Natural killer cell (primary cell): Measurements from ENCODE around the gene PLOD1. TPM values are rescaled to one million over a fixed set of nuclear protein-coding genes. Genes with fewer than 3 reads are reported as not detected.
"Not testable (repeated sequence)": the region's sequence is repeated elsewhere in the genome, so short reads cannot be mapped to it uniquely, and the experiment has no call there.

Experiments
- ATAC-seq, 3 donors: fragments of 150-1000 bp in 2 of 3; fragments of 200-7000 bp in 1 of 3; cut with Tn5 transposase; 1 replicate in 1 of 3; 2 replicates in 2 of 3; pipeline ENCODE4 v1.10.0; 2021; ENCODE audit warnings: mild to moderate bottlenecking in 2 of 3, moderate library complexity in 2 of 3
- DNase-seq, 2 donors: peaks; one replicate each; pipeline versions ENCODE4 v3.0.0 to v3.0.0-alpha.2; 2013 to 2021; ENCODE audit warnings: mixed read lengths in 1 of 2
- H3K27ac ChIP-seq: one replicate; pipeline ENCODE4 v1.5.1; 2013; ENCODE audit warnings: mild to moderate bottlenecking, low read length
- H3K27me3 ChIP-seq: one replicate; pipeline ENCODE4 v1.6.1; 2013; ENCODE audit warnings: low read length; ENCODE audit not compliant: control insufficient read depth, insufficient read depth
- H3K36me3 ChIP-seq: one replicate; pipeline ENCODE4 v1.6.1; 2013; ENCODE audit warnings: low read length; ENCODE audit not compliant: control insufficient read depth, insufficient read depth
- H3K4me1 ChIP-seq: one replicate; pipeline ENCODE4 v1.6.1; 2013; ENCODE audit warnings: low read length; ENCODE audit not compliant: control insufficient read depth, insufficient read depth
- H3K4me3 ChIP-seq: one replicate; pipeline ENCODE4 v1.5.1; 2013; ENCODE audit warnings: low read length
- H3K9me3 ChIP-seq: one replicate; pipeline ENCODE4 v1.6.1; 2013; ENCODE audit warnings: low read length; ENCODE audit not compliant: control insufficient read depth, insufficient read depth
- H3K27ac Mint-ChIP-seq, 2 donors: one replicate each; pipeline ENCODE4 v1.8.0; 2022; ENCODE audit warnings: mild to moderate bottlenecking in 2 of 2, mixed read lengths in 2 of 2, moderate library complexity in 1 of 2
- H3K27me3 Mint-ChIP-seq, 2 donors: one replicate each; pipeline ENCODE4 v1.8.0; 2022; ENCODE audit warnings: low read depth in 2 of 2, mixed read lengths in 2 of 2
- H3K36me3 Mint-ChIP-seq: one replicate; pipeline ENCODE4 v1.8.0; 2022; ENCODE audit warnings: mixed read lengths
- H3K4me1 Mint-ChIP-seq, 2 donors: one replicate each; pipeline ENCODE4 v1.8.0; 2022; ENCODE audit warnings: mixed read lengths in 2 of 2
- H3K4me3 Mint-ChIP-seq: one replicate; pipeline ENCODE4 v1.8.0; 2022; ENCODE audit warnings: mild to moderate bottlenecking, moderate library complexity, mixed read lengths
- H3K9me3 Mint-ChIP-seq, 2 donors: one replicate each; pipeline ENCODE4 v1.8.0; 2022; ENCODE audit warnings: mixed read lengths in 2 of 2
- CTCF ChIP-seq: fragments of 200-600 bp; IDR thresholded peaks from one replicate; pipeline ENCODE4 v1.8.0; 2022; ENCODE audit warnings: antibody characterized with exemption
- WGBS: methylation state at CpG from one replicate; pipeline ENCODE4 v1.1.7; 2013; ENCODE audit warnings: missing lambda C conversion rate; ENCODE audit not compliant: insufficient coverage; 5-methylcytosine and 5-hydroxymethylcytosine counted together
- intact Hi-C: fragments of 100-400 bp; cut with micrococcal nuclease; formaldehyde crosslinking; loops from one replicate; pipeline ENCODE4 v1.14.2; 2022
- total RNA-seq, 4 donors: library from RNA; stranded (reverse); fragments of 120-200 nt in 1 of 4; gene quantifications; one replicate each; pipeline versions ENCODE4 v1.2.3 to v1.2.4, GENCODE V29; 2013 to 2022

Gene PLOD1
- total RNA-seq, 3 donors from 2014 or later (not counting 1 experiment from before 2014, with no cell fraction given): 69.8 to 80.5 (median 80.4) TPM

- Mint-ChIP-seq H3K36me3 (no peaks in the 10 kb centered on the region), H3K9me3 (no peaks in the 10 kb centered on the region), H3K4me3 (peak overlapping the region; percentile 49), H3K27me3 (no peaks in the 10 kb centered on the region), H3K4me1 (peaks cover 38 to 41% of the 10 kb centered on the region in 2 donors), H3K27ac (peak overlapping the region; percentile 63 to 68)
- Histone ChIP-seq H3K36me3 (peaks cover 33% of the 10 kb centered on the region), H3K4me1 (peaks cover 42% of the 10 kb centered on the region), H3K9me3 (no peaks in the 10 kb centered on the region), H3K27me3 (no peaks in the 10 kb centered on the region), H3K4me3 (no peak overlapping the region), H3K27ac (no peak overlapping the region)
- intact Hi-C loops: no loop called here
- TF ChIP-seq CTCF: no peak
- ATAC-seq (no peak), DNase-seq (no peak)
- WGBS: 85% methylated on average over 5 of the region's 5 CpGs
These were observed 10.7 kb upstream of the PLOD1 start for GRCh38 chr1:11923827-11924113.

DNA sequence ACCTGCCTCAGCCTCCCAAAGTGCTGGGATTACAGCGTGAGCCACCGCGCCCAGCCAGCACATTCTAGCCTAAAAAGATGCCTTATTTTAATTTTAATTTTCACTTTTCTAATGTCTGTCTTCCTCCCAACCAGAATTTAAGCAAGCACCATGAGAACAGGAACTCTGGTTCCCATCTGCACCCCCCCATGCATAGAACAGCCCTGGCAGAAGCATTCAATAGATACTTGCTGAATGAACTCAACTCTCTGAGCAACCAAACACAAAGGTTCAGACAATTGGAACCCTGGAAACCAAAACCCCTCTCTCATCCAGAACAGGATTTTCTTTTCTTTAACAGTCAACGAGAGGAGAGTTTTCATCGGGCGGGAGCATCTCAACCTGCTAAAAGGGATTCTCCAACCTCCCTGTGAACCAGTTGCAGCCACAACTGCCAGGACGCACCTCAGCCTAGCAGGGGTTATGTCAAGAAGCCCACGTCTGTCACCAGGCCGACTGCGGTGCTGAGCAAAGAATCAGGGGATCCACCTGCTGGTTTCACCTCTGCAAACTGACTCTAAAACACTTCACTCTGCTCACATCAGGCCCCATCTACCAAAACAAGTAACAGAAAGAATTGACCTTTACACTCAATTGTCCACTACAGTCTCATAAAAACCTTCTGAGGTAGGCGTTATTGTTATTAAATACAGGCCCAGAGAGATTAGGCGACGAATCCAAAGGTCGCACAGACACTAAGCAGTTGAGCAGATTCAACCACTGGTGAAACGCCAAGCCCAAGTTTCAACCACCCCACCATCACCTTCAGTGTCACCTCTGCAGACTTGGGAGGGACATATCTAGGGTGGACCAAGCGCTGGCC is 10.0 kb upstream of the PLOD1 start:
- H3K9me3 Mint-ChIP-seq: no peaks in the 10 kb centered on the region
- no peaks in the 10 kb centered on the region for H3K27me3 Mint-ChIP-seq
- H3K36me3 Mint-ChIP-seq: no peaks in the 10 kb centered on the region
- DNase-seq: peak in 1 of 2 donors; percentile 27
- peak overlapping the region; percentile 32 for H3K4me3 ChIP-seq
- H3K9me3 ChIP-seq: no peaks in the 10 kb centered on the region
- H3K4me1 ChIP-seq: peaks cover 42% of the 10 kb centered on the region
- peak overlapping the region; percentile 63 to 68 for H3K27ac Mint-ChIP-seq
- peaks cover 35 to 41% of the 10 kb centered on the region in 2 donors for H3K4me1 Mint-ChIP-seq
- H3K36me3 ChIP-seq: peaks cover 25% of the 10 kb centered on the region
- intact Hi-C loops: no loop called here
- no peak for ATAC-seq
- WGBS: 65% methylated on average over 16 of the region's 16 CpGs
- H3K27ac ChIP-seq: no peak overlapping the region
- peak overlapping the region; percentile 86 for H3K4me3 Mint-ChIP-seq
- no peaks in the 10 kb centered on the region for H3K27me3 ChIP-seq
- no peak for TF ChIP-seq CTCF

- ATAC-seq, H3K9me3 Mint-ChIP-seq, H3K27ac ChIP-seq, DNase-seq, H3K27me3 Mint-ChIP-seq, H3K9me3 ChIP-seq, H3K36me3 Mint-ChIP-seq, H3K27me3 ChIP-seq, intact Hi-C loops: not testable (repeated sequence)
- 7% methylated on average over 33 of the region's 54 CpGs for WGBS
- H3K4me1 ChIP-seq: peaks cover 42% of the 10 kb centered on the region
- peaks cover 22% of the 10 kb centered on the region for H3K36me3 ChIP-seq
- peak overlapping the region; percentile 63 to 68 for H3K27ac Mint-ChIP-seq
- peak overlapping the region; percentile 32 for H3K4me3 ChIP-seq
- peak overlapping the region; percentile 86 for H3K4me3 Mint-ChIP-seq
- H3K4me1 Mint-ChIP-seq: peaks cover 27 to 36% of the 10 kb centered on the region in 2 donors
These were observed 9.2 kb upstream of the PLOD1 start for GRCh38 chr1:11925196-11925937.

DNA sequence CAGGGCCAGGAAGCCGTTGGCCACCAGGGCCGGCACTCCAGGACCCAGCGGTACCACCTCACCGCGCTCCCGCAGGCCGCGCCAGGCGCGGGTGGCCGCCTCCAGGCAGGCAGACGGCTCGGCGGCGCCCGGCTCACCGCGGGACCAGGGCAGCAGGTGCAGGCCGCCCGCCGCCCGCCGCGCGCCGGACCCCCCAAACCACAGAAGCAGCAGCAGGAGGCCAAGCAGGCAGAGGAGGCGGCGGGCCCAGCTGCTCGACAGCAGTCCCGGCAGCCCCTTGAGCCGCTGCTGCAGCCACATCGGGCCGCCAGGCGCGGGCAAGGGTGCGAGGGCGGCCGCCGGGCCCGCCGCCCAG is 8.6 kb upstream of the PLOD1 start:
- Mint-ChIP-seq H3K4me3 (no peak overlapping the region), H3K4me1 (peaks cover 22 to 31% of the 10 kb centered on the region in 2 donors), H3K36me3 (no peaks in the 10 kb centered on the region), H3K27ac (peak overlapping the region; percentile 63 to 65), H3K27me3 (no peaks in the 10 kb centered on the region), H3K9me3 (no peaks in the 10 kb centered on the region)
- DNase-seq (no peak), ATAC-seq (peak; percentile 34 to 47 (median 47))
- no peak for TF ChIP-seq CTCF
- peak overlapping the region; percentile 22 for H3K4me3 ChIP-seq
- intact Hi-C loops: loop anchor here (1.0 kb wide), 2 partner anchors 17 to 54 kb away; partner anchors contain the start of gene MFN2
- H3K4me1 ChIP-seq: peaks cover 40% of the 10 kb centered on the region
- H3K27me3 ChIP-seq: no peaks in the 10 kb centered on the region
- under 1% methylated on average over 40 of the region's 41 CpGs for WGBS
- H3K27ac ChIP-seq: no peak overlapping the region
- no peaks in the 10 kb centered on the region for H3K9me3 ChIP-seq
- peaks cover 16% of the 10 kb centered on the region for H3K36me3 ChIP-seq
